Measurements from ENCODE around the gene COA1.

DNA sequence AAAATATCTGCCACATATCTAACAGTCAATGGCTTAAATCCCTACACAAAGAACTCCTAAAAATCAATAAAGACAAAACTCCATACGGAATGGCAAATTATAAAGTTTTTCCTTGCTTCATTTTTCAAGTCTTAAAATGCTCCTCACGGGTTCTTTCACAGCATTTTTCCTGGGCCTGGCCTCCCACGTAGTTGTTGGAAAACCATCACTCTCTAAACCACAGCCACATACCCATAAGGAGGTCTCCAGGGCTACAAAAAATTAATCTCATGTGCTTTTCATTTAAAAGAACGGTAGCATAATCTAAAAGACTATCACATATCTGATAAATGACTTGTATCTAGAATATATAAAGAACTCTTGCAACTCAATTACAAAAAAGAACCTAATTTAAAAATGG, 2.9 kb downstream of the COA1 start:
- TF ChIP-seq CTCF (IDR thresholded peaks at IDR 0.05; ENCODE audit: insufficient read depth, low read length) (no peak), POLR2AphosphoS5 (IDR thresholded peaks at IDR 0.05; ENCODE audit: low read depth) (no peak), GABPA (IDR thresholded peaks at IDR 0.05; ENCODE audit: low read depth) (no peak)
